ENCODE measurements around the gene VDAC2. TPM values are rescaled to one million over a fixed set of nuclear protein-coding genes. Genes with fewer than 3 reads are reported as not detected.
"Not testable (repeated sequence)": the region's sequence is repeated elsewhere in the genome, so short reads cannot be mapped to it uniquely, and the experiment has no call there.

Gene VDAC2
- total and polyA plus RNA-seq, 4 experiments from 2014 or later = 76.9 to 192 (median 114) TPM

GRCh38 chr10:75211007-75211691 lies 553 bp downstream of the VDAC2 start:
- Histone ChIP-seq H3K27ac (ENCODE audit: low read depth, low read length) (peak overlapping the region; percentile 97), H3K27me3 (ENCODE audit: insufficient read depth, low read length) (no peaks in the 10 kb centered on the region), H3K4me1 (ENCODE audit: insufficient read depth, low read length) (peaks cover 38% of the 10 kb centered on the region), H3K4me3 (ENCODE audit: low read length in 2 of 2) (peak overlapping the region; percentile 76 to 100), H3K36me3 (ENCODE audit: insufficient read depth, low read length) (peaks cover 22% of the 10 kb centered on the region), H3K9me3 (ENCODE audit: control insufficient read depth in 1 of 2, low read length in 2 of 2) (no peaks in the 10 kb centered on the region)
- peak; percentile 16 to 55 (median 22) for DNase-seq
- ChIA-PET POLR2A (ENCODE audit: partially characterized antibody) (interaction anchor here (0.7 to 14.2 kb wide), 19 partner anchors 8 to 1468 kb away, joined by 3 to 284 read pairs (median 5); partner anchors contain the start of genes ADK, AP3M1, COMTD1 and KAT6B), CTCF (ENCODE audit: partially characterized antibody) (interaction anchor here (1.0 to 10.5 kb wide), 7 partner anchors 12 to 98 kb away, joined by 3 to 134 read pairs (median 7); partner anchors contain the start of gene COMTD1)
- H3K27ac Mint-ChIP-seq = peak overlapping the region; percentile 90 to 100 (median 97)
- H3K27me3 Mint-ChIP-seq = no peaks in the 10 kb centered on the region
- intact Hi-C loops (cut with micrococcal nuclease) = no loop called here
- H3K36me3 Mint-ChIP-seq = peaks cover 19 to 33% of the 10 kb centered on the region in 2 donors
- peak overlapping the region; percentile 94 to 100 (median 99) for H3K4me3 Mint-ChIP-seq
- peaks cover 0 to 2% (median 0%) of the 10 kb centered on the region in 8 donors for H3K9me3 Mint-ChIP-seq
- H3K4me1 Mint-ChIP-seq = peaks cover 21 to 40% (median 30%) of the 10 kb centered on the region in 4 donors

DNA sequence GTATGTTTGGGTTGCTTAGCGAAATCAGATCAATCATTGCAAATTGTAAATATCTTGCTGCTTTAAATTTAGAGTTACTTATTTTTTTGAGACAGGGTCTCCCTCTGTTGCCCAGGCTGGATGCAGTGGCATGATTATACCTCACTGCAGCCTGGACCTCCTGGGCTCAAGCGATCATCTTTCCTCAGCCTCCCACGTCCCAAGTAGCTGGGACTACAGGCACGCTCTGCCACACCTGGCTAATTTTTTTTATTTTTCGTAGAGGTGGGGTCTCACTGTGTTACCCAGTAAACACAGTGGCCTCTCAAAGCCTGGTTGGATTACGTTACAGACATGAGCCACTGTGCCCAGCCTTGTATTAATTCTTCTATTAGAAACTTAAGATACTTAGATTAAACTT lies 1.7 kb downstream of the VDAC2 start:
- peak overlapping the region; percentile 97 for H3K27ac ChIP-seq (ENCODE audit: low read depth, low read length)
- intact Hi-C loops (cut with micrococcal nuclease) = no loop called here
- Mint-ChIP-seq H3K27me3 (no peaks in the 10 kb centered on the region), H3K4me3 (peak overlapping the region; percentile 10 to 100 (median 96)), H3K9me3 (peaks cover 0 to 2% (median 0%) of the 10 kb centered on the region in 8 donors), H3K36me3 (peaks cover 27 to 43% of the 10 kb centered on the region in 2 donors), H3K4me1 (peaks cover 27 to 48% (median 36%) of the 10 kb centered on the region in 4 donors), H3K27ac (peak overlapping the region; percentile 73 to 100 (median 95))
- H3K4me3 ChIP-seq (ENCODE audit: low read length in 2 of 2) = no peak overlapping the region
- peaks cover 50% of the 10 kb centered on the region for H3K4me1 ChIP-seq (ENCODE audit: insufficient read depth, low read length)
- no peaks in the 10 kb centered on the region for H3K27me3 ChIP-seq (ENCODE audit: insufficient read depth, low read length)
- ChIA-PET POLR2A (ENCODE audit: partially characterized antibody) (interaction anchor here (0.6 to 14.2 kb wide), 4 partner anchors 17 to 1063 kb away, joined by 3 to 284 read pairs (median 22); partner anchors contain the start of genes COMTD1 and SAMD8), CTCF (ENCODE audit: partially characterized antibody) (interaction anchor here (2.5 to 10.5 kb wide), 3 partner anchors 11 to 24 kb away, joined by 11 to 134 read pairs (median 115); partner anchors contain the start of gene COMTD1)
- H3K36me3 ChIP-seq (ENCODE audit: insufficient read depth, low read length) = peaks cover 34% of the 10 kb centered on the region
- no peak for DNase-seq
- H3K9me3 ChIP-seq (ENCODE audit: control insufficient read depth in 1 of 2, low read length in 2 of 2) = no peaks in the 10 kb centered on the region

GRCh38 chr10:75220274-75220673 lies 9.7 kb downstream of the VDAC2 start:
- no peak for DNase-seq
- CTCF ChIA-PET (ENCODE audit: partially characterized antibody) = interaction anchor here (1.4 kb wide), 1 partner anchor 32 kb away, joined by 4 read pairs; no protein-coding TSS in a partner anchor
- Histone ChIP-seq H3K36me3 (ENCODE audit: insufficient read depth, low read length) (peaks cover 69% of the 10 kb centered on the region), H3K4me1 (ENCODE audit: insufficient read depth, low read length) (peaks cover 39% of the 10 kb centered on the region), H3K9me3 (ENCODE audit: control insufficient read depth in 1 of 2, low read length in 2 of 2) (no peaks in the 10 kb centered on the region), H3K27me3 (ENCODE audit: insufficient read depth, low read length) (no peaks in the 10 kb centered on the region), H3K27ac (ENCODE audit: low read depth, low read length) (no peak overlapping the region), H3K4me3 (ENCODE audit: low read length in 2 of 2) (no peak overlapping the region)
- H3K27me3 Mint-ChIP-seq = no peaks in the 10 kb centered on the region
- POLR2A ChIA-PET (ENCODE audit: partially characterized antibody) = interaction anchor here (3.0 kb wide), 1 partner anchor 10 kb away, joined by 13 read pairs; the partner anchor contains the start of gene VDAC2
- no peaks in the 10 kb centered on the region for H3K9me3 Mint-ChIP-seq
- peak overlapping the region in 5 of 7 donors; percentile 7 to 74 (median 37) for H3K27ac Mint-ChIP-seq
- peaks cover 51 to 84% of the 10 kb centered on the region in 2 donors for H3K36me3 Mint-ChIP-seq
- intact Hi-C loops (cut with micrococcal nuclease) = no loop called here
- peaks cover 34 to 63% (median 42%) of the 10 kb centered on the region in 4 donors for H3K4me1 Mint-ChIP-seq
- H3K4me3 Mint-ChIP-seq = no peak overlapping the region

DNA sequence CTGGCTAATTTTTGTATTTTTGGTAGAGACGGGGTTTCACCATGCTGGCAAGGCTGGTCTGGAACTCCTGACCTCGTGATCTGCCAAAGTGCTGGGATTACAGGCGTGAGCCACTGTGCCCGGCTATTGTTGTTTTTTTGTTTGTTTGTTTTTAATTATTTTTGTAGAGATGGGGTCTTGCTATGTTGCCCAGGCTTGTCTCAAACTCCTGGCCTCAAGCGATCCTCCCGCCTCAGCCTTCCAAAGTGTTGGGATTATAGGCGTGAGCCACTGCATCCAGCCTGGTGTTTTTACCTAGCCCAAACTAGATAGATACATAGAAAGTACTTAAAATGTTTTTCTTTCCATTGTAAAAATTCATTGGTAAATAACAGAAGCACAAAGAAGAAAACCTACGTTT lies 10.9 kb downstream of the VDAC2 start:
- H3K9me3 Mint-ChIP-seq; H3K27me3 ChIP-seq (ENCODE audit: insufficient read depth, low read length); H3K9me3 ChIP-seq (ENCODE audit: control insufficient read depth in 1 of 2, low read length in 2 of 2); intact Hi-C loops (cut with micrococcal nuclease); DNase-seq; H3K27ac ChIP-seq (ENCODE audit: low read depth, low read length); H3K27me3 Mint-ChIP-seq; H3K4me3 Mint-ChIP-seq; H3K4me3 ChIP-seq (ENCODE audit: low read length in 2 of 2): not testable (repeated sequence)
- ChIA-PET CTCF (ENCODE audit: partially characterized antibody) (interaction anchor here (1.0 to 17.8 kb wide), 3 partner anchors 11 to 35 kb away, joined by 3 to 399 read pairs (median 32); partner anchors contain the start of gene COMTD1), POLR2A (ENCODE audit: partially characterized antibody) (interaction anchor here (0.6 to 1.8 kb wide), 2 partner anchors 13 to 25 kb away, joined by 4 to 7 read pairs; partner anchors contain the start of gene COMTD1)
- peak overlapping the region in 3 of 7 donors; percentile 7 to 23 (median 8) for H3K27ac Mint-ChIP-seq
- peaks cover 65% of the 10 kb centered on the region for H3K36me3 ChIP-seq (ENCODE audit: insufficient read depth, low read length)
- H3K4me1 ChIP-seq (ENCODE audit: insufficient read depth, low read length) = peaks cover 39% of the 10 kb centered on the region
- peaks cover 47 to 85% of the 10 kb centered on the region in 2 donors for H3K36me3 Mint-ChIP-seq
- H3K4me1 Mint-ChIP-seq = peaks cover 34 to 65% (median 44%) of the 10 kb centered on the region in 4 donors

DNA sequence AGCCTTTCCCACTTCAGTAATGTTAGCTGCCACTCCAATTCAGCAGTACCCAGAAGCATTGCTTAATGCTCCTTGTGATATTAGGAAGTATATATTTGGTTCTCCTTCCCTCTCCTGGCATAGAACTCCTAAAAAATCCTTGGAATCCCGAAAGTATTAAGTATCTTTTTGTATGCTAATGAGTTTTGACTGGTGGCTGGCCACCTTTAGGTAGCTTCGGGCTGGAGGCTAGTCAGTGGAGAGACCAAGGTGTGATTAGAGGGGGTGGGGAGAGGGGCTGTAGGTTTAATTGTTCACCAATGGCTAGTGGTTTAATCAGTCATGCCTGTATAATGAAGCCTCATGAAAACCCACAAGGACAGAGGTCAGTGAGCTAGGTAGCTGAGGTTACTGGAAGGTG lies 12.9 kb downstream of the VDAC2 start:
- Mint-ChIP-seq H3K36me3 (peaks cover 45 to 80% of the 10 kb centered on the region in 2 donors), H3K27ac (peak overlapping the region; percentile 8 to 77 (median 51)), H3K4me3 (peak overlapping the region in 1 of 8 donors; percentile 10), H3K9me3 (no peaks in the 10 kb centered on the region), H3K4me1 (peaks cover 34 to 67% (median 48%) of the 10 kb centered on the region in 4 donors), H3K27me3 (no peaks in the 10 kb centered on the region)
- Histone ChIP-seq H3K9me3 (ENCODE audit: control insufficient read depth in 1 of 2, low read length in 2 of 2) (no peaks in the 10 kb centered on the region), H3K4me3 (ENCODE audit: low read length in 2 of 2) (no peak overlapping the region), H3K27me3 (ENCODE audit: insufficient read depth, low read length) (no peaks in the 10 kb centered on the region), H3K27ac (ENCODE audit: low read depth, low read length) (peak overlapping the region; percentile 33), H3K4me1 (ENCODE audit: insufficient read depth, low read length) (peaks cover 37% of the 10 kb centered on the region), H3K36me3 (ENCODE audit: insufficient read depth, low read length) (peaks cover 45% of the 10 kb centered on the region)
- CTCF ChIA-PET (ENCODE audit: partially characterized antibody) = interaction anchor here (1.1 to 17.8 kb wide), 5 partner anchors 9 to 37 kb away, joined by 3 to 399 read pairs (median 11); partner anchors contain the start of genes COMTD1 and VDAC2
- no peak for DNase-seq
- POLR2A ChIA-PET (ENCODE audit: partially characterized antibody) = interaction anchor here (0.6 to 15.2 kb wide), 3 partner anchors 10 to 57 kb away, joined by 3 to 284 read pairs (median 4); partner anchors contain the start of gene VDAC2
- intact Hi-C loops (cut with micrococcal nuclease) = no loop called here

GRCh38 chr10:75226095-75226494 lies 15.5 kb downstream of the VDAC2 start:
- H3K9me3 Mint-ChIP-seq = no peaks in the 10 kb centered on the region
- H3K4me3 Mint-ChIP-seq = no peak overlapping the region
- no peak for DNase-seq
- H3K27me3 ChIP-seq (ENCODE audit: insufficient read depth, low read length) = no peaks in the 10 kb centered on the region
- CTCF ChIA-PET (ENCODE audit: partially characterized antibody) = interaction anchor here (1.0 to 17.8 kb wide), 7 partner anchors 6 to 1012 kb away, joined by 3 to 399 read pairs (median 13); partner anchors contain the start of genes COMTD1 and VDAC2
- H3K36me3 ChIP-seq (ENCODE audit: insufficient read depth, low read length) = peaks cover 33% of the 10 kb centered on the region
- no peaks in the 10 kb centered on the region for H3K27me3 Mint-ChIP-seq
- peaks cover 35 to 64% (median 48%) of the 10 kb centered on the region in 4 donors for H3K4me1 Mint-ChIP-seq
- H3K9me3 ChIP-seq (ENCODE audit: control insufficient read depth in 1 of 2, low read length in 2 of 2) = no peaks in the 10 kb centered on the region
- no peak overlapping the region for H3K27ac ChIP-seq (ENCODE audit: low read depth, low read length)
- H3K36me3 Mint-ChIP-seq = peaks cover 42 to 82% of the 10 kb centered on the region in 2 donors
- peaks cover 48% of the 10 kb centered on the region for H3K4me1 ChIP-seq (ENCODE audit: insufficient read depth, low read length)
- H3K4me3 ChIP-seq (ENCODE audit: low read length in 2 of 2) = no peak overlapping the region
- POLR2A ChIA-PET (ENCODE audit: partially characterized antibody) = interaction anchor here (1.1 to 15.2 kb wide), 4 partner anchors 9 to 114 kb away, joined by 3 to 284 read pairs (median 6); partner anchors contain the start of genes COMTD1, SAMD8 and VDAC2
- intact Hi-C loops (cut with micrococcal nuclease) = no loop called here
- H3K27ac Mint-ChIP-seq = peak overlapping the region in 5 of 7 donors; percentile 29 to 82 (median 59)

All from CD4-positive, alpha-beta memory T cell (primary cell).